A549 (cell line): ENCODE measurements around the gene PODXL2. TPM values are rescaled to one million over a fixed set of nuclear protein-coding genes. Genes with fewer than 3 reads are reported as not detected.

Experiments
- ATAC-seq, 2 experiments: fragments of 200-7000 bp in 1 of 2; fragments of >200 bp in 1 of 2; cut with Nextera tagmentation in 1 of 2; cut with Tn5 transposase in 1 of 2; 3 replicates each; pipeline versions ENCODE4 v1.8.0 to v1.9.1; 2018 to 2020; ENCODE audit warnings: mild to moderate bottlenecking in 1 of 2, moderate library complexity in 1 of 2
- CTCF ChIA-PET: fragments of 300-600 bp; sonication (Branson Sonifier 250); formaldehyde crosslinking; extraction: SDS; loops from one replicate; lab custom pipeline; 2021; ENCODE audit warnings: antibody characterized with exemption, inconsistent platforms; lab: Yijun Ruan, JAX
- POLR2A ChIA-PET: fragments of 350-600 bp; formaldehyde crosslinking; extraction: SDS; loops from one replicate; lab custom pipeline; 2021; ENCODE audit warnings: antibody characterized with exemption, inconsistent platforms; lab: Yijun Ruan, JAX
- DNase-seq, 2 experiments: peaks; one replicate each; pipeline versions ENCODE4 v3.0.0 to v3.0.0-alpha.2; 2011 to 2016; ENCODE audit warnings: low read depth in 1 of 2, low spot score in 1 of 2
- FAIRE-seq: peaks from 2 replicates; lab custom pipeline; 2011; peaks lifted over from hg19 to GRCh38; lab: Jason Lieb, UNC
- H3K27ac ChIP-seq, 2 experiments: fragments of >200 bp; sonication (Bioruptor Twin); formaldehyde crosslinking; 3 replicates each; pipeline ENCODE4 v1.5.1; 2016 to 2017
- H3K4me1 ChIP-seq: fragments of >200 bp; sonication (Bioruptor Twin); formaldehyde crosslinking; 3 replicates; pipeline ENCODE4 v1.6.1; 2016
- H3K4me2 ChIP-seq: fragments of >200 bp; sonication (Bioruptor Twin); formaldehyde crosslinking; 3 replicates; pipeline ENCODE4 v1.6.1; 2016
- H3K4me3 ChIP-seq: fragments of >200 bp; sonication (Bioruptor Twin); formaldehyde crosslinking; 3 replicates; pipeline ENCODE4 v1.5.1; 2016
- H3K9me3 ChIP-seq: fragments of >200 bp; sonication (Bioruptor Twin); formaldehyde crosslinking; 3 replicates; pipeline ENCODE4 v1.6.1; 2016
- BCL3 ChIP-seq: fragments of >200 bp; sonication (Bioruptor Twin); formaldehyde crosslinking; IDR thresholded peaks from 3 replicates; pipeline ENCODE4 v1.6.1; 2016
- CHD2 ChIP-seq: fragments of 150-350 bp; IDR thresholded peaks from 2 replicates; pipeline ENCODE4 v1.6.1; 2014; ENCODE audit warnings: low read length; ENCODE audit not compliant: partially characterized antibody
- EP300 ChIP-seq, 2 experiments: fragments of >200 bp; sonication (Bioruptor Twin); formaldehyde crosslinking; IDR thresholded peaks; 2 replicates in 1 of 2; 3 replicates in 1 of 2; pipeline ENCODE4 v1.6.1; 2016 to 2017
- FOSB ChIP-seq: fragments of 250-450 bp; sonication (Bioruptor Pico); IDR thresholded peaks from 2 replicates; pipeline ENCODE4 v1.5.0; 2020; ENCODE audit warnings: mild to moderate bottlenecking, moderate library complexity
- FOSL2 ChIP-seq, 2 experiments: fragments of 450-650 bp in 1 of 2; fragments of >200 bp in 1 of 2; sonication (Bioruptor Twin) in 1 of 2; formaldehyde crosslinking; IDR thresholded peaks; 2 replicates each; pipeline versions ENCODE4 v1.5.0 to v1.6.1; 2016 to 2020; ENCODE audit warnings: mild to moderate bottlenecking in 1 of 2, moderate library complexity in 1 of 2
- JUN ChIP-seq, 2 experiments: fragments of >200 bp; sonication (Bioruptor Twin); formaldehyde crosslinking; IDR thresholded peaks; 2 replicates in 1 of 2; 3 replicates in 1 of 2; pipeline ENCODE4 v1.6.1; 2016 to 2017
- JUNB ChIP-seq: fragments of >200 bp; sonication (Bioruptor Twin); formaldehyde crosslinking; IDR thresholded peaks from 2 replicates; pipeline ENCODE4 v1.6.1; 2016
- MAFK ChIP-seq: fragments of 450-650 bp; IDR thresholded peaks from 2 replicates; pipeline ENCODE4 v1.6.1; 2014; ENCODE audit not compliant: partially characterized antibody
- MAZ ChIP-seq: fragments of 150-350 bp; IDR thresholded peaks from 2 replicates; pipeline ENCODE4 v1.6.1; 2014; ENCODE audit warnings: antibody characterized with exemption, low read depth, low read length, borderline replicate concordance
- MYC ChIP-seq: IDR thresholded peaks from 2 replicates; pipeline ENCODE4 v1.6.1; 2012; ENCODE audit warnings: mild to moderate bottlenecking, inconsistent platforms, low read length, improper control_type of control experiment, borderline replicate concordance
- NR3C1 ChIP-seq: fragments of >200 bp; sonication (Bioruptor Twin); formaldehyde crosslinking; IDR thresholded peaks from 3 replicates; pipeline ENCODE4 v1.6.1; 2017
- RARB ChIP-seq: fragments of 250-450 bp; sonication (Bioruptor Pico); IDR thresholded peaks from 2 replicates; pipeline ENCODE4 v1.8.0; 2021; ENCODE audit warnings: mild to moderate bottlenecking, moderate library complexity
- RNF2 ChIP-seq: fragments of 200-600 bp; sonication (generic); IDR thresholded peaks from 2 replicates; pipeline ENCODE4 v1.6.1; 2016; ENCODE audit warnings: low read depth, mild to moderate bottlenecking, antibody characterized with exemption, moderate library complexity, borderline replicate concordance
- TFCP2L1 ChIP-seq: fragments of 250-450 bp; sonication (Bioruptor Pico); IDR thresholded peaks from 2 replicates; pipeline ENCODE4 v1.5.0; 2021; ENCODE audit warnings: mild to moderate bottlenecking
- USF2 ChIP-seq: fragments of 450-650 bp; IDR thresholded peaks from 2 replicates; pipeline ENCODE4 v1.6.1; 2014; ENCODE audit warnings: antibody characterized with exemption
- ZSCAN20 ChIP-seq: fragments of 250-450 bp; sonication (Bioruptor Pico); IDR thresholded peaks from 2 replicates; pipeline ENCODE4 v1.8.0; 2022; ENCODE audit warnings: mild to moderate bottlenecking, moderate library complexity
- WGBS: methylation state at CpG from one replicate; pipeline ENCODE4 v1.1.6; 2017; ENCODE audit errors: missing lambda C conversion rate; 5-methylcytosine and 5-hydroxymethylcytosine counted together
- polyA plus RNA-seq, 4 experiments: library from polyadenylated mRNA; depleted of rRNA in 3 of 4; stranded (reverse); fragments of >200 nt; fragmentation: RNase III in 1 of 4; extraction: RNeasy Plus Mini Kit Qiagen cat#74134 plus additional on column Dnase treatment in 1 of 4; gene quantifications; 2 replicates in 3 of 4; 3 replicates in 1 of 4; pipeline ENCODE4 v1.2.3, GENCODE V29; 2011 to 2017
- TF ChIP-seq, protein P1 (sequence below): IDR thresholded peaks from 2 replicates; pipeline ENCODE4 v1.6.1; 2012; ENCODE audit warnings: low read depth, borderline replicate concordance
- TF ChIP-seq, protein P2 (sequence below): fragments of 200-600 bp; sonication (generic); IDR thresholded peaks from 2 replicates; pipeline ENCODE4 v1.6.1; 2016; ENCODE audit warnings: antibody characterized with exemption, mild to moderate bottlenecking, moderate library complexity

The PODXL2 gene
- polyA plus RNA-seq, 2 of the 4 experiments (the other 2 are of a cell fraction) = 4.2 to 5.5 TPM

DNA sequence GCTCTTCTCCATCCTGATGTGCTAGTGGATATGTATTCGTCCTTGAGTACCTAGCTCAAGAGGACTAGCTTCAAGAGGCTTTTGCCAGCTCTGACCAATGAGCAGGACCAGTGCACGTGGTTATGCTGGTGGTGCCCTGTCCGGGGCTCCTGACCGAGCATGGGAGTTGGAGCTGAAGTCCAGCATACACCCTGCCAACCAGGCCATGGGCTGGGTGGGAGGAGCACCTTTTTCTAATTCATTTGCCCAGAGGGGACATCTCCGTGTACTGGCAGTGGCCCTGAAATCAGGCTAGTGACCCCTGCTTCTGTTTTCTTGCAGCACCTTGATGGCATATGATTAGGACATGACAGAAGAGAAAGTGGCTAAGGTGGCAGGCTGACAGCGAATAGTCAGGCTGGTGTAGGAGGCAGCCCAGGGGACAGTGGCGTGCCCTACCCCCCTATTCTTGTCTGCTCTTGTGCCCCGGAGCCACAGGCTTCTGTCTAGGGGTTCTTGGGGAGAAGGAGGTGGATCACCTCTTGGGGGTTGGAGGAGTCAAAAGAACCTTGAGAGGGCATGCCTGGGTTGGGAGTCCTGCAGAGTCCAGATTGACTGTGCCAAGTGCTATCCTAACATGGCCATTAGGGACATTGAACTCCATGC is 16.5 kb downstream of the PODXL2 start:
- Histone ChIP-seq H3K4me3 (no peak overlapping the region), H3K4me1 (no peaks in the 10 kb centered on the region), H3K27ac (no peak overlapping the region)
- POLR2A ChIA-PET = no interaction called here
- FAIRE-seq (no peak), DNase-seq (no peak)
- 63% methylated on average over 7 of the region's 8 CpGs for WGBS
- TF ChIP-seq, protein P1, sequence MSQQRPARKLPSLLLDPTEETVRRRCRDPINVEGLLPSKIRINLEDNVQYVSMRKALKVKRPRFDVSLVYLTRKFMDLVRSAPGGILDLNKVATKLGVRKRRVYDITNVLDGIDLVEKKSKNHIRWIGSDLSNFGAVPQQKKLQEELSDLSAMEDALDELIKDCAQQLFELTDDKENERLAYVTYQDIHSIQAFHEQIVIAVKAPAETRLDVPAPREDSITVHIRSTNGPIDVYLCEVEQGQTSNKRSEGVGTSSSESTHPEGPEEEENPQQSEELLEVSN = no peak
- TF ChIP-seq NR3C1 (no peak), ZSCAN20 (CRISPR knock-in tag) (no peak), BCL3 (no peak), RARB (CRISPR knock-in tag) (no peak), MAFK (no peak), JUN (IDR thresholded peaks at IDR 0.05) (no peak), RNF2 (no peak), FOSL2 (IDR thresholded peaks at IDR 0.05) (no peak), FOSL2 (CRISPR knock-in tag; IDR thresholded peaks at IDR 0.05) (no peak), MYC (no peak), TFCP2L1 (CRISPR knock-in tag) (no peak), MAZ (no peak), FOSB (CRISPR knock-in tag) (no peak), EP300 (IDR thresholded peaks at IDR 0.05) (no peak), USF2 (no peak)
- TF ChIP-seq, protein P2, sequence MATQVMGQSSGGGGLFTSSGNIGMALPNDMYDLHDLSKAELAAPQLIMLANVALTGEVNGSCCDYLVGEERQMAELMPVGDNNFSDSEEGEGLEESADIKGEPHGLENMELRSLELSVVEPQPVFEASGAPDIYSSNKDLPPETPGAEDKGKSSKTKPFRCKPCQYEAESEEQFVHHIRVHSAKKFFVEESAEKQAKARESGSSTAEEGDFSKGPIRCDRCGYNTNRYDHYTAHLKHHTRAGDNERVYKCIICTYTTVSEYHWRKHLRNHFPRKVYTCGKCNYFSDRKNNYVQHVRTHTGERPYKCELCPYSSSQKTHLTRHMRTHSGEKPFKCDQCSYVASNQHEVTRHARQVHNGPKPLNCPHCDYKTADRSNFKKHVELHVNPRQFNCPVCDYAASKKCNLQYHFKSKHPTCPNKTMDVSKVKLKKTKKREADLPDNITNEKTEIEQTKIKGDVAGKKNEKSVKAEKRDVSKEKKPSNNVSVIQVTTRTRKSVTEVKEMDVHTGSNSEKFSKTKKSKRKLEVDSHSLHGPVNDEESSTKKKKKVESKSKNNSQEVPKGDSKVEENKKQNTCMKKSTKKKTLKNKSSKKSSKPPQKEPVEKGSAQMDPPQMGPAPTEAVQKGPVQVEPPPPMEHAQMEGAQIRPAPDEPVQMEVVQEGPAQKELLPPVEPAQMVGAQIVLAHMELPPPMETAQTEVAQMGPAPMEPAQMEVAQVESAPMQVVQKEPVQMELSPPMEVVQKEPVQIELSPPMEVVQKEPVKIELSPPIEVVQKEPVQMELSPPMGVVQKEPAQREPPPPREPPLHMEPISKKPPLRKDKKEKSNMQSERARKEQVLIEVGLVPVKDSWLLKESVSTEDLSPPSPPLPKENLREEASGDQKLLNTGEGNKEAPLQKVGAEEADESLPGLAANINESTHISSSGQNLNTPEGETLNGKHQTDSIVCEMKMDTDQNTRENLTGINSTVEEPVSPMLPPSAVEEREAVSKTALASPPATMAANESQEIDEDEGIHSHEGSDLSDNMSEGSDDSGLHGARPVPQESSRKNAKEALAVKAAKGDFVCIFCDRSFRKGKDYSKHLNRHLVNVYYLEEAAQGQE = no peak
- TF ChIP-seq, all 56 proteins: peak for 0
- ATAC-seq = no peak
- H3K9me3 ChIP-seq = no peaks in the 10 kb centered on the region
- no peak overlapping the region for H3K4me2 ChIP-seq
- CTCF ChIA-PET = interaction anchor here (0.8 to 3.4 kb wide), 4 partner anchors 10 to 326 kb away, joined by 3 to 11 read pairs (median 5); no protein-coding TSS in a partner anchor

DNA sequence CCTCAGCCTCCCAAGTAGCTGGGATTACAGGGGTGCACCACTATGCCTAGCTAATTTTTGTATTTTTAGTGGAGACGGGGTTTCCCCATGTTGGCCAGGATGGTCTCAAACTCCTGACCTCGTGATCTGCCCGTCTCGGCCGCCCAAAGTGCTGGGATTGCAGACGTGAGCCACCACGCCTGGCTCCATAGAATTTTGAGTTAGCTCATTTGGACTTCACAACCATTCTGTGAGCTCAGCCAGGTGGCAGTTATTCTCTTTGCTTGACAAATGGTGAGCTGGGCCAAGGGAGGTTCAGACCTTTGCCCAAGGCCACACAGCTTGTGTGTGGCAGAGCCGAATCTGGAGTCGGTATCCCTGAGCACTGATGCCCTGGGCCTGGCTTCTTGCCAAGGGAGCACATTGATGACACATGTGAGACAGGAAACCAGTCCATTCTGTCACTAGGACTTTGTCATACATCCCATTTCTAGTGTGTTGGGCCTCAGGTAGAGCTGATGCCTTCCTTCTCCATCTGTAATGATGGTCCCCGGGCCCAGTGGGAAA is 17.6 kb downstream of the PODXL2 start:
- Histone ChIP-seq H3K4me1 (no peaks in the 10 kb centered on the region), H3K4me2 (no peak overlapping the region), H3K9me3 (no peaks in the 10 kb centered on the region), H3K27ac (no peak overlapping the region), H3K4me3 (no peak overlapping the region)
- TF ChIP-seq JUNB = no peak
- TF ChIP-seq NR3C1 = no peak
- no peak for TF ChIP-seq CHD2
- TF ChIP-seq TFCP2L1 (CRISPR knock-in tag) = no peak
- DNase-seq = no peak
- no peak for FAIRE-seq
- ChIA-PET CTCF (interaction anchor here (0.7 to 3.4 kb wide), 7 partner anchors 12 to 487 kb away, joined by 3 to 11 read pairs (median 5); no protein-coding TSS in a partner anchor), POLR2A (no interaction called here)
- 89% methylated on average over 10 of the region's 10 CpGs for WGBS
- ATAC-seq = no peak
